MM.1S (cell line): ENCODE data around the gene SGPP1.
"Not testable (repeated sequence)": the region's sequence is repeated elsewhere in the genome, so short reads cannot be mapped to it uniquely, and the experiment has no call there.

Experiments
- DNase-seq: peaks from one replicate; pipeline ENCODE4 v3.0.0-alpha.2; 2015
- H2AFZ ChIP-seq: fragments of 300-600 bp; sonication (generic); 2 replicates; pipeline ENCODE4 v1.6.0; 2016; ENCODE audit warnings: antibody characterized with exemption, low read length
- H3F3A ChIP-seq: fragments of 300-600 bp; sonication (generic); 2 replicates; pipeline ENCODE4 v1.6.1; 2016; ENCODE audit warnings: mild to moderate bottlenecking, antibody characterized with exemption, low read length, moderate library complexity, mixed read lengths; ENCODE audit not compliant: insufficient read depth
- H3K27ac ChIP-seq: fragments of 300-600 bp; sonication (generic); 2 replicates; pipeline ENCODE4 v1.5.1; 2016; ENCODE audit warnings: mild to moderate bottlenecking, low read length
- H3K27me3 ChIP-seq: fragments of 300-600 bp; sonication (generic); replicated peaks from 2 replicates; pipeline ENCODE4 v1.6.0; 2016; ENCODE audit warnings: low read length; ENCODE audit not compliant: insufficient read depth
- H3K36me3 ChIP-seq: fragments of 300-600 bp; sonication (generic); replicated peaks from 2 replicates; pipeline ENCODE4 v1.6.1; 2016; ENCODE audit warnings: mild to moderate bottlenecking, low read length, mixed read lengths; ENCODE audit not compliant: insufficient read depth
- H3K4me1 ChIP-seq: fragments of 300-600 bp; sonication (generic); 2 replicates; pipeline ENCODE4 v1.6.1; 2016; ENCODE audit warnings: low read length, mixed read lengths
- H3K4me2 ChIP-seq: fragments of 300-600 bp; sonication (generic); 2 replicates; pipeline ENCODE4 v1.6.0; 2016; ENCODE audit warnings: low read depth, low read length
- H3K4me3 ChIP-seq: fragments of 300-600 bp; sonication (generic); 2 replicates; pipeline ENCODE4 v1.5.1; 2016; ENCODE audit warnings: low read length, mixed read lengths
- H3K79me2 ChIP-seq: fragments of 300-600 bp; sonication (generic); 2 replicates; pipeline ENCODE4 v1.6.1; 2016; ENCODE audit warnings: mixed run types, low read length, mixed read lengths
- H3K9ac ChIP-seq: fragments of 300-600 bp; sonication (generic); 2 replicates; pipeline ENCODE4 v1.6.1; 2016; ENCODE audit warnings: low read length, mixed read lengths
- H3K9me2 ChIP-seq: fragments of 300-600 bp; sonication (generic); replicated peaks from 2 replicates; pipeline ENCODE4 v1.6.1; 2016; ENCODE audit warnings: mild to moderate bottlenecking, low read length, mixed read lengths; ENCODE audit not compliant: insufficient read depth
- H3K9me3 ChIP-seq: fragments of 300-600 bp; sonication (generic); replicated peaks from 2 replicates; pipeline ENCODE4 v1.6.1; 2016; ENCODE audit warnings: mild to moderate bottlenecking, low read length, mixed read lengths; ENCODE audit not compliant: insufficient read depth
- H4K20me1 ChIP-seq: fragments of 300-600 bp; sonication (generic); 2 replicates; pipeline ENCODE4 v1.6.1; 2016; ENCODE audit warnings: mild to moderate bottlenecking, low read length, moderate library complexity, mixed read lengths; ENCODE audit not compliant: insufficient read depth
- CTCF ChIP-seq: fragments of 300-600 bp; sonication (generic); IDR thresholded peaks from 2 replicates; pipeline ENCODE4 v1.5.1; 2016; ENCODE audit warnings: antibody characterized with exemption, low read length, mixed read lengths
- EZH2 ChIP-seq: fragments of 300-600 bp; sonication (generic); optimal IDR thresholded peaks from 2 replicates; pipeline ENCODE3; 2017; ENCODE audit warnings: low read depth, mild to moderate bottlenecking, antibody characterized with exemption, low read length, mixed read lengths
- EZH2phosphoT487 ChIP-seq: fragments of 300-600 bp; sonication (generic); IDR thresholded peaks from 2 replicates; pipeline ENCODE4 v1.6.1; 2018; ENCODE audit warnings: antibody characterized with exemption, low read length

The SGPP1 gene

GRCh38 chr14:63759456-63759855 lies 31.6 kb upstream of the SGPP1 start:
- Histone ChIP-seq H4K20me1 (no peaks in the 10 kb centered on the region), H3K4me2 (peak overlapping the region; percentile 71; the same call in 1 of the 2 replicates), H3K9ac (peak overlapping the region; percentile 70), H3K4me1 (no peaks in the 10 kb centered on the region), H2AFZ (peak overlapping the region; percentile 63), H3F3A (peaks cover 5% of the 10 kb centered on the region; the same call in 1 of the 2 replicates), H3K4me3 (peak overlapping the region; percentile 45), H3K9me2 (no peaks in the 10 kb centered on the region), H3K9me3 (no peaks in the 10 kb centered on the region), H3K27me3 (no peaks in the 10 kb centered on the region), H3K36me3 (no peaks in the 10 kb centered on the region), H3K79me2 (no peaks in the 10 kb centered on the region), H3K27ac (peak overlapping the region; percentile 87; the same call in 1 of the 2 replicates)
- no peak for TF ChIP-seq CTCF
- TF ChIP-seq EZH2phosphoT487 = no peak
- TF ChIP-seq EZH2 = no peak
- peak; percentile 48 for DNase-seq

GRCh38 chr14:63757211-63757610 lies 29.3 kb upstream of the SGPP1 start:
- TF ChIP-seq EZH2phosphoT487 = no peak
- no peak for TF ChIP-seq CTCF
- no peak for TF ChIP-seq EZH2
- H3K27ac ChIP-seq = no peak overlapping the region
- H2AFZ ChIP-seq = no peak overlapping the region
- no peaks in the 10 kb centered on the region for H3K9me3 ChIP-seq
- peaks cover 5% of the 10 kb centered on the region; the same call in 1 of the 2 replicates for H3F3A ChIP-seq
- H3K9me2 ChIP-seq = no peaks in the 10 kb centered on the region
- no peak overlapping the region for H3K9ac ChIP-seq
- no peaks in the 10 kb centered on the region for H3K4me1 ChIP-seq
- H3K4me3 ChIP-seq = no peak overlapping the region
- DNase-seq = no peak
- no peaks in the 10 kb centered on the region for H3K79me2 ChIP-seq
- H4K20me1 ChIP-seq = no peaks in the 10 kb centered on the region
- H3K27me3 ChIP-seq = no peaks in the 10 kb centered on the region
- no peak overlapping the region for H3K4me2 ChIP-seq
- H3K36me3 ChIP-seq = no peaks in the 10 kb centered on the region

GRCh38 chr14:63752449-63753169 lies 24.7 kb upstream of the SGPP1 start:
- H2AFZ ChIP-seq = no peak overlapping the region
- DNase-seq = no peak

GRCh38 chr14:63751076-63751475 lies 23.2 kb upstream of the SGPP1 start:
- H2AFZ ChIP-seq, H3K4me3 ChIP-seq, H3K9me3 ChIP-seq, H3K9me2 ChIP-seq, DNase-seq, H3K27me3 ChIP-seq, H3K9ac ChIP-seq, H3K4me1 ChIP-seq, H3K4me2 ChIP-seq, H3F3A ChIP-seq, H3K27ac ChIP-seq, H4K20me1 ChIP-seq, H3K36me3 ChIP-seq, H3K79me2 ChIP-seq: not testable (repeated sequence)

More at GRCh38 chr14:63752449-63753169, 24.7 kb upstream of the SGPP1 start:
- Histone ChIP-seq H3K9me3 (no peaks in the 10 kb centered on the region), H3F3A (no peaks in the 10 kb centered on the region), H3K27me3 (no peaks in the 10 kb centered on the region), H3K36me3 (no peaks in the 10 kb centered on the region), H3K4me3 (no peak overlapping the region), H4K20me1 (no peaks in the 10 kb centered on the region), H3K9me2 (no peaks in the 10 kb centered on the region), H3K27ac (no peak overlapping the region), H3K4me2 (no peak overlapping the region), H3K79me2 (no peaks in the 10 kb centered on the region), H3K9ac (no peak overlapping the region), H3K4me1 (no peaks in the 10 kb centered on the region)
- no peak for TF ChIP-seq EZH2phosphoT487
- TF ChIP-seq EZH2 = no peak
- TF ChIP-seq CTCF = no peak
